Heart right ventricle (tissue), 16 donors: Measurements from ENCODE around the gene SLC35F2. TPM values are rescaled to one million over a fixed set of nuclear protein-coding genes. Genes with fewer than 3 reads are reported as not detected.

Experiments
- ATAC-seq, 8 donors: fragments of 200-7000 bp; cut with Tn5 transposase; one replicate each; pipeline ENCODE4 v1.9.1; 2020; ENCODE audit warnings: mild to moderate bottlenecking in 8 of 8, moderate library complexity in 8 of 8, moderate number of reproducible peaks in 1 of 8
- DNase-seq, 2 donors: peaks; one replicate each; pipeline ENCODE4 v3.0.0-alpha.2; 2020
- H3K27ac ChIP-seq, 10 donors: fragments of 200-600 bp; sonication (generic) in 2 of 10; one replicate each; pipeline versions ENCODE4 v1.5.0 to v1.8.0; 2020 to 2022; ENCODE audit warnings: mild to moderate bottlenecking in 3 of 10
- H3K27me3 ChIP-seq, 7 donors: fragments of 200-600 bp; one replicate each; pipeline ENCODE4 v1.8.0; 2021 to 2022; ENCODE audit warnings: mild to moderate bottlenecking in 2 of 7
- H3K36me3 ChIP-seq, 9 donors: fragments of 200-600 bp; sonication (generic) in 1 of 9; one replicate each; pipeline versions ENCODE4 v1.5.0 to v1.8.0; 2020 to 2022; ENCODE audit warnings: mild to moderate bottlenecking in 2 of 9
- H3K4me1 ChIP-seq, 9 donors: fragments of 200-600 bp; sonication (generic) in 1 of 9; one replicate each; pipeline versions ENCODE4 v1.5.0 to v1.8.0; 2020 to 2022; ENCODE audit warnings: mild to moderate bottlenecking in 4 of 9
- H3K4me3 ChIP-seq, 10 donors: fragments of 200-600 bp; sonication (generic) in 2 of 10; one replicate each; pipeline versions ENCODE4 v1.5.0 to v1.8.0; 2020 to 2022; ENCODE audit warnings: mild to moderate bottlenecking in 7 of 10, moderate library complexity in 2 of 10
- H3K9me3 ChIP-seq, 11 donors: fragments of 200-600 bp in 10 of 11; sonication (generic) in 2 of 11; one replicate each; pipeline versions ENCODE4 v1.5.0 to v1.8.0; 2013 to 2022; ENCODE audit warnings: mild to moderate bottlenecking in 2 of 11, control low read depth in 1 of 11, moderate library complexity in 1 of 11
- WGBS, 2 donors: extraction: QIAGEN DNeasy Blood & Tissue Kit; methylation state at CpG; one replicate each; pipeline ENCODE4 v1.1.7; 2013; ENCODE audit warnings: inconsistent platforms in 1 of 2; 5-methylcytosine and 5-hydroxymethylcytosine counted together
- intact Hi-C, 10 donors: fragments of 100-400 bp; cut with DNase I; formaldehyde crosslinking; loops; one replicate each; pipeline versions ENCODE4 v1.11.1 to v1.14.2; 2022
- polyA plus RNA-seq, 2 donors: library from polyadenylated mRNA; stranded (reverse); fragments of 200-250 nt; gene quantifications; one replicate each; pipeline ENCODE4 v1.2.3, GENCODE V29; 2013
- total RNA-seq, 10 donors: library from RNA; stranded (reverse); fragmentation: NEBNext Ultra II Directional in 3 of 10; extraction: Animal tissue kit (Norgen Biotek cat#: 25700) in 3 of 10; gene quantifications; one replicate each; pipeline versions ENCODE4 v1.2.1 to v1.2.4, GENCODE V29; 2021 to 2023
- TF ChIP-seq, protein P1 (sequence below), 9 donors: fragments of 200-600 bp; sonication (generic) in 2 of 9; IDR thresholded peaks; one replicate each; pipeline versions ENCODE4 v1.5.0 to v1.8.0; 2021 to 2022; ENCODE audit warnings: antibody characterized with exemption in 9 of 9, mild to moderate bottlenecking in 5 of 9, moderate library complexity in 1 of 9
- donor health status: Arrhythmogenic right ventricular cardiomyopathy.
- donor health status: ischemic (EF 13 %, LVEDD 7.1; RV severe dilation, severe dysfunction).
- donor health status: healthy with polysubstance abuse.
- donor health status: DM: no; HTN: yes; CAD: no.
- donor health status: DM: no; HTN: no; CAD: no.
- donor health status: ischemic (EF 25% LVEDD 6.9; RV normal size, moderate dysfunction).
- donor health status: ischemic (EF 25% LVEDD 5.7; RV mildly dilated, moderate dysfunction).
- donor health status: healthy.
- donor health status: DM: yes; HTN: yes; CAD: no.
- donor health status: Ischemic cardiomyopathy.
- donor health status: ischemic (EF 35%, LVEDD 5.7; RV mildly dilated, moderate dysfunction).
- donor health status: nonischemic (EF 11% LVEDD 7.7; RV severe dilation, severe dysfunction).
- donor health status: DM: yes; HTN: yes; CAD: no.
- donor health status: PGD.
- donor health status: ischemic (EF 29% LVEDD 5.4; RV normal size, mild dysfunction).
- donor health status: nonischemic (EF 23%, LVEDD 6.1; RV moderate dilation, normal function).

Gene SLC35F2
- total and polyA plus RNA-seq, 12 donors, result 0.40 to 2.0 (median 0.88) TPM

DNA sequence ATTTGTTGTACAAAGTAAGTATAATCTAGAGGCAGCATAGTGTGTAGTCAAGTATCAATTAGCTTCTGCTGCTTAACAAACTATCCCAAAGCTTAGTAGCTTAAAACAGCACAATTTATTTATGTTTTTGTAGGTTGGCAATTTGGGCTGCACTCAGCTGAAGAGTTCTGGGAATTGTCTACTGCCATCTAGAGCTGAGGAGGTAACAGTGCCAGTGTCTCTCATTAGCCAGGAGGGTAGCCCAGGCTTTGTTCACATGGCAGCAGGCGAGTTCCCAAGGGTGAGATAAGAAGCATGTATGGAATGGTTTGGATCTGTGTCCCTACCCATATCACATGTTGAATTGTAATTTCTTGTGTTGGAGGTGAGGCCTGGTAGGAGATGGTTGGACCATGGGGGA is 100.9 kb downstream of the SLC35F2 start:
- peaks cover 0 to 6% (median 0%) of the 10 kb centered on the region in 9 donors for H3K4me1 ChIP-seq
- no peaks in the 10 kb centered on the region for H3K27me3 ChIP-seq
- intact Hi-C loops, result no loop called here
- TF ChIP-seq, protein P1, sequence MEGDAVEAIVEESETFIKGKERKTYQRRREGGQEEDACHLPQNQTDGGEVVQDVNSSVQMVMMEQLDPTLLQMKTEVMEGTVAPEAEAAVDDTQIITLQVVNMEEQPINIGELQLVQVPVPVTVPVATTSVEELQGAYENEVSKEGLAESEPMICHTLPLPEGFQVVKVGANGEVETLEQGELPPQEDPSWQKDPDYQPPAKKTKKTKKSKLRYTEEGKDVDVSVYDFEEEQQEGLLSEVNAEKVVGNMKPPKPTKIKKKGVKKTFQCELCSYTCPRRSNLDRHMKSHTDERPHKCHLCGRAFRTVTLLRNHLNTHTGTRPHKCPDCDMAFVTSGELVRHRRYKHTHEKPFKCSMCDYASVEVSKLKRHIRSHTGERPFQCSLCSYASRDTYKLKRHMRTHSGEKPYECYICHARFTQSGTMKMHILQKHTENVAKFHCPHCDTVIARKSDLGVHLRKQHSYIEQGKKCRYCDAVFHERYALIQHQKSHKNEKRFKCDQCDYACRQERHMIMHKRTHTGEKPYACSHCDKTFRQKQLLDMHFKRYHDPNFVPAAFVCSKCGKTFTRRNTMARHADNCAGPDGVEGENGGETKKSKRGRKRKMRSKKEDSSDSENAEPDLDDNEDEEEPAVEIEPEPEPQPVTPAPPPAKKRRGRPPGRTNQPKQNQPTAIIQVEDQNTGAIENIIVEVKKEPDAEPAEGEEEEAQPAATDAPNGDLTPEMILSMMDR (IDR thresholded peaks at IDR 0.05), result no peak
- H3K27ac ChIP-seq, result no peak overlapping the region
- no peaks in the 10 kb centered on the region for H3K9me3 ChIP-seq
- DNase-seq (no peak), ATAC-seq (no peak)
- 88 to 92% methylated on average over 1 of the region's 1 CpG for WGBS, 2 donors
- H3K36me3 ChIP-seq, result no peaks in the 10 kb centered on the region
- H3K4me3 ChIP-seq, result no peak overlapping the region

DNA sequence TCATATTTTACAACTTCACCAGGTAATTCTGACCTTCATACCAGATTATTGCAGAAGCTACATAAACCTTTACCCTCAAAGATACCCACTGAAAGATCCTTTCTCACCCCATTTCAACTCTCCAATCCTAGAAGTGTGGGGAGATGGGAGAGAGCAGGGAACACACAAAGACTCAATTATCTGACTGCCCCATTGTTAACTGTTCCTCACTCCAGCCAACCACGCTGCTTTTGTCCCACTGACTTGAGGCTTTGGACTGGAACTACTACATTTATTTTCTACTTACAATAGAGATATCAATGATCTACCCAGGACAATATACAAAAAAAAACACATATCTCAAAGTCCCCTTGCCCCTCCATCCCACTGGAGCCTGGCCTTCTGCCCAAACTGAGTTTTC is 102.0 kb downstream of the SLC35F2 start:
- intact Hi-C loops, result no loop called here

DNA sequence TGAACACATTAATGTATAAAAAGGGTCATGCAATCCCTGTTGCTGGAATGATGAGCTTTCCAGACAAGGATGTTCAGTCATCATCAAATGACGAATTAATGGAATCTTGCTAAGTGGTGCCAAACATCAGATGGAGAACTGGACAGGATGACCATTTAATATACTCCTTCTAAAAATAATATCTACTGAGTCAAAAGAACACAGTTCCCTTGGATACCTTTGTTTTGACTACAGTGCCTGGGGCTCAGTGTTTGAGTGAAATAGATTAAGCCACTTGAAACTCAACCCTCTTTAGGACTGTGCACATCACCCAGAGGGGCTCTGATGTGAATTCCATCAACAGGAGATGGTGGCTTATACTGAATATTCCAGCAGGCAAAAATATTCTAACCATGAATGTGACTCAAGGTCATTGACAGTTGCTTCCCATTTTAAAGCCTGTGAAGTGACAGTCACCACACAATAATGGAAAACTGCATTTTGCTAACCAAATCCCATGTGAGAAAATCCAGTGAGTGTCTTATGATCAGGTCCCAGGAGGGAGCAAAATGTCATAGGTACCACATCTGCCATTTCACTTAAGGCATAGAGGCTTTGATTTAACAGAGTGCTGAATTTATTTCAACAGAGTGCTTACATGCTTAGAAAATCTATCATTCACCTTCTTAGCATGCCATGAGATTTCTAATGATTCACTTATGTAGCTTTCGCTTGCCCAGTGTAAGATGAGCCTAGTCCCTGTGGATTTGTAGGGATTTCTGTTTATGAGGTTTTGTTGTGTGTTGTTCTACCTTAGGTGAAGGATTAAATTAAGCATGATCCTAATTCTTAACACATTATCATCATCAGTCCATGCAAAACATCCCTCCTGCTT is 105.4 kb downstream of the SLC35F2 start:
- Histone ChIP-seq H3K4me1 (peaks cover 0 to 6% (median 0%) of the 10 kb centered on the region in 9 donors), H3K4me3 (no peak overlapping the region), H3K9me3 (no peaks in the 10 kb centered on the region), H3K27me3 (no peaks in the 10 kb centered on the region), H3K36me3 (no peaks in the 10 kb centered on the region), H3K27ac (peak overlapping the region in 2 of 10 donors; percentile 16 to 26)
- DNase-seq (no peak), ATAC-seq (peak in 5 of 8 donors; percentile 38 to 88 (median 52))
- intact Hi-C loops, result no loop called here
- WGBS, 2 donors, result 44 to 47% methylated on average over 2 of the region's 2 CpGs
- TF ChIP-seq, protein P1 (IDR thresholded peaks at IDR 0.05), result no peak

More for the DNA sequence above, 102.0 kb downstream of the SLC35F2 start:
- no peak overlapping the region for H3K27ac ChIP-seq
- H3K4me1 ChIP-seq, result peaks cover 0 to 6% (median 0%) of the 10 kb centered on the region in 9 donors
- ATAC-seq (no peak), DNase-seq (no peak)
- 87 to 89% methylated on average over 1 of the region's 1 CpG for WGBS, 2 donors
- TF ChIP-seq, protein P1 (IDR thresholded peaks at IDR 0.05), result no peak
- H3K4me3 ChIP-seq, result no peak overlapping the region
- H3K27me3 ChIP-seq, result no peaks in the 10 kb centered on the region
- H3K36me3 ChIP-seq, result no peaks in the 10 kb centered on the region
- no peaks in the 10 kb centered on the region for H3K9me3 ChIP-seq

DNA sequence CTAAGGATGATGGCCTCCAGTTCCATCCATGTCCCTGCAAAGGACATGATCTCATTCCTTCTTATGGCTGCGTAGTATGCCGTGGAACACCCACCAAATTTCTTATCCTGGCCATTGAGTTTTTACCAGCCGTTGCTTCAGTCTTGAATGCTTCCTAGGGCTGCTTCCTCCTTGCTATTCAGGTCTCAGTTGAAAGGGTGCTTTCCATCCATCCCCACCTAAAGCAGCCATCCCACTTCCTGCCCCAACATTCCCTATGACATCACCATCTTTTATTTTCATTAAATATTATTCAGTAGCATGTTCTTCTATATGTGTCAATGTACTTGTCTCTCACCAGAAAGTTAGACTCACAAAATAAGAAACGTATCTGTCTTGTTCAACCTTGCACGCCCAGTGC is 106.1 kb downstream of the SLC35F2 start:
- Histone ChIP-seq H3K27me3 (no peaks in the 10 kb centered on the region), H3K4me1 (peaks cover 0 to 6% (median 0%) of the 10 kb centered on the region in 9 donors), H3K27ac (peak overlapping the region in 2 of 10 donors; percentile 20 to 26), H3K4me3 (no peak overlapping the region), H3K9me3 (no peaks in the 10 kb centered on the region), H3K36me3 (no peaks in the 10 kb centered on the region)
- DNase-seq (no peak), ATAC-seq (peak in 2 of 8 donors; percentile 13 to 65)
- WGBS, 2 donors, result 50 to 57% methylated on average over 5 of the region's 5 CpGs
- TF ChIP-seq, protein P1 (IDR thresholded peaks at IDR 0.05), result no peak
- intact Hi-C loops, result no loop called here
